Activated T-cell treated with anti-CD3 and anti-CD28 coated beads, Interleukin-2, amount 50 U/mL, for 4 hours (primary cell): ENCODE data around the gene SLC38A1. TPM values are rescaled to one million over a fixed set of nuclear protein-coding genes. Genes with fewer than 3 reads are reported as not detected.
A peak's percentile ranks its signal among the peaks of the same experiment; 100 is the strongest.
"Not testable (repeated sequence)": the region's sequence is repeated elsewhere in the genome, so short reads cannot be mapped to it uniquely, and the experiment has no call there.

Source experiments
- ATAC-seq, 2 donors: fragments of 200-7000 bp; cut with Tn5 transposase; one replicate each; pipeline ENCODE4 v1.10.0; 2021
- DNase-seq: peaks from one replicate; pipeline ENCODE4 v3.0.0-alpha.2; 2020
- H3K27me3 Mint-ChIP-seq: one replicate; pipeline ENCODE4 v1.8.0; 2021; ENCODE audit warnings: low read depth, mixed read lengths
- H3K36me3 Mint-ChIP-seq: one replicate; pipeline ENCODE4 v1.8.0; 2022; ENCODE audit warnings: mixed read lengths; ENCODE audit not compliant: insufficient read depth
- H3K4me1 Mint-ChIP-seq: one replicate; pipeline ENCODE4 v1.8.0; 2021; ENCODE audit warnings: low read depth, mixed read lengths
- H3K4me3 Mint-ChIP-seq: one replicate; pipeline ENCODE4 v1.8.0; 2021; ENCODE audit warnings: mild to moderate bottlenecking, moderate library complexity, mixed read lengths
- H3K9me3 Mint-ChIP-seq: one replicate; pipeline ENCODE4 v1.8.0; 2021; ENCODE audit warnings: mixed read lengths
- total RNA-seq, 3 donors: library from RNA; stranded (reverse); gene quantifications; one replicate each; pipeline ENCODE4 v1.2.1, GENCODE V29; 2021

Gene SLC38A1
- total RNA-seq: 100 to 1,000 TPM; 251 to 257 (median 254) TPM

DNA sequence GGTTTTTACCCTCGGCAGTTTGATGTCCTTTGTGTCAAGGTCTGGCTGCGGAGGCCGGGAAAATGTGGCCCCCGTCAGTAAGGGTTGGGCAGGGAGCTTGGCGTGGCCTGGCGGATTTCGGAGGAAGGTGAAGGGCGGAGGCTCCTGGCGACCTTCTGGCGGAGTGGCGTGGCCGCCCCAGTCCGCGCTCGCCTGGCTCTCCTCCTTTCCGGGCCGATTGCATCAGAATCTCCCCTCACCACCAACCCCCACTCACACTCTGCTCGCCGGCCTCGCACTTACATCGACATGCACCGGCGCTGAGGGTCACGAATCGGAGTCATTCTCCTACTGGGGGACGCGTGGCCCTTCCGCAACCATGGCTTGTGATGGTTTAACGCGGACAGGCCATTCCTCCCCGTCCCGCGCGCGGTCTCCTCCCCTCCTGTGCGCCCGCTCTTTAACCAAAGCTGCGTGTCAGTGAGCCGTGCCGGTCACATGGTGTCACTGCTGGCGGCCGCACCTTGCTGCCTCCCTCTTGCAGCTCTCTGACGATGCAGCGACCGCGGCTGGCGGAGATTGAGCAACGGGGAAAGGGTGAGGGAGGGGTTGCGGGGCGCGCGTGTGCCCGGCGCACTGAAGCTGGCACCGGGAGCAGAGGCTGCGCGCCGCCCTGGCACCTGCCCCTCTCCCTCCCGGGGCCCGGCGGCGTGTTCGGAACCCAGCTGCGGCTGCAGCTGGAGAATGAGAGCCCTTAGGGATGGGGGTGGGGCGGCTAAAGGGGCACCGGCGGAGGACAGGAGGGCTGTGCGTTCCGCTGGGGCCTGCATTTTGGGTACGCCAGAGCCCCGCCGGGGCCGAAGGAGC is at the start of gene SLC38A1:
SLC38A1 (minus strand) TSS at position 461 of the 846 bp plus-strand sequence. CDS start 29,243 bp downstream, outside the sequence.
- Mint-ChIP-seq H3K9me3 (no peaks in the 10 kb centered on the region), H3K4me1 (peaks cover 35% of the 10 kb centered on the region), H3K36me3 (peaks cover 7% of the 10 kb centered on the region), H3K4me3 (no peak within 1 kb of the TSS), H3K27me3 (no peaks in the 10 kb centered on the region)
- DNase-seq (peak; percentile 84), ATAC-seq (peak; percentile 68 to 71)

DNA sequence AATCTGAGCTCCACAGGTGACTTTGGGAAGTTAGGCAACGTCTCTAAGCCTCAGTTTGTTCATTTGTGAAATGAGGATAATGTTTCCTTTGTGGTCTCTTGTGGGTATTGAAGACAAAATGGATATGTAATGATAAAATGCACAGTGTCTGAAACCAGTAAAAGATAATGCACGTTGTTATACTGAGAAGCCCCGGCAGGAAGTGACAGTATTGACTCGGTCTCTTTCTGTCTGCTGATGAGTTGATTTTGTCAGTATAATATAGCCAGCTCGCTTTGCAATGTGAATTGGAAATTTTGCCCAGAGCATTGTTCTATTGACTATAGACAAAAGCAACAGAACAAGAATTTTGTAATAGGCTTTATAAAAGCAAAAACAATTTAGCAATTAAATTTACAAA is 49.2 kb upstream of the SLC38A1 start:
- H3K9me3 Mint-ChIP-seq: peaks cover 13% of the 10 kb centered on the region
- peaks cover 3% of the 10 kb centered on the region for H3K36me3 Mint-ChIP-seq
- no peak overlapping the region for H3K4me3 Mint-ChIP-seq
- no peak for DNase-seq
- H3K27me3 Mint-ChIP-seq: peaks cover 15% of the 10 kb centered on the region
- H3K4me1 Mint-ChIP-seq: no peaks in the 10 kb centered on the region
- ATAC-seq: no peak

- no peaks in the 10 kb centered on the region for H3K27me3 Mint-ChIP-seq
- peaks cover 13% of the 10 kb centered on the region for H3K9me3 Mint-ChIP-seq
- peaks cover 13% of the 10 kb centered on the region for H3K4me1 Mint-ChIP-seq
- H3K4me3 Mint-ChIP-seq: no peak overlapping the region
- ATAC-seq (no peak), DNase-seq (no peak)
- no peaks in the 10 kb centered on the region for H3K36me3 Mint-ChIP-seq
Measured at GRCh38 chr12:46304070-46304469, 35.2 kb upstream of the SLC38A1 start.

DNA sequence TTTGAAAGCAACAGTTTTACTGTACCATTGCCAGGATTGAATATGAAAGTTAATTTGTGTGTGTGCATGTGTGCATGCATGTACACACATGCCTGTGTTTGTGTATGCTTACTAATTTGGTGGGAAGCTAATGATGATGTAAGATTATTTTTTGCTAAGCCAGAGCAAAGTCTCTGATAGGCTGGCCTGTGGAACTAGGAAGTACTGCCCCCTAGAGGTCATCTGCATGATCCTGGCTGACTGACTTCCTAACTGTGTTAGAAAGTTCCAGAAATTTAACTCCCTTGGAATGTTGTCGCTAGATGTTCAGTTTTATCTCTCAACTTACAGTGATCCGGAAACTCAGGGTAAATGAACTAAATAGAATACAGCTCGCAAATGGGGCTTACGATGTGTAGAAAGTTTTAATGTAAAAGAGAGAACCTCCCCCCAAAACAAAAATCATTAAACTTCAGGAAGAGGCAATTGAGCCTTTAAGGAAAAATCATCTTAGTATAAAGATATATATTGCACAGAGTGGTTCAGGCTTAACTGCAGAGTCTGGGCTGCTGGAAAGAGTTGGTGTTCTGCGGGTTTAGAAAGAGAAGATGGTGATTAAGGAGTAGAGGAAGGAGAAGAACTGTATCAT is 34.3 kb upstream of the SLC38A1 start:
- Mint-ChIP-seq H3K4me3 (no peak overlapping the region), H3K9me3 (peaks cover 11% of the 10 kb centered on the region), H3K27me3 (no peaks in the 10 kb centered on the region), H3K36me3 (no peaks in the 10 kb centered on the region), H3K4me1 (peaks cover 13% of the 10 kb centered on the region)
- DNase-seq (peak; percentile 53), ATAC-seq (peak; percentile 76 to 78)

DNA sequence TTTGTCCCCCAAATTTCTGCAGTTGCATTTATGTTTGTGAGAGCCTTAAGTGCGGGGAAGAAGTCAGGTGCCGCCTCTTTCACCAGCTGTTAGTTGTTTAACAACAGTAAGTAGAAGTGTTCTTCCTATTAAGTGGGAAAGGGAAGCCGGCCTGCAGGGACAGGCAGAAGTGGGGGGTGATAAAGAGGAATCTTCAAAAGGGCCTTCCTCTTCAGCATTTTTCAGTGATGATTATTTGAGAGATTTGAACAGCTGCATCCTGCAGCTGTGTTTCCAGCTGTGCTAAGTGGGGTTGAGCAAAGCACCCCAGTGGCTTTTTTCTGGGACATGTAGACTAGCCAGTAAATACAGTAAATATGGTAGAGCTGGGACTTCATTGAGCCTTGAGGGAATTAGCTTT is 32.1 kb upstream of the SLC38A1 start:
- ATAC-seq (no peak), DNase-seq (no peak)
- H3K36me3 Mint-ChIP-seq: no peaks in the 10 kb centered on the region
- H3K9me3 Mint-ChIP-seq: no peaks in the 10 kb centered on the region
- H3K27me3 Mint-ChIP-seq: no peaks in the 10 kb centered on the region
- peaks cover 13% of the 10 kb centered on the region for H3K4me1 Mint-ChIP-seq
- no peak overlapping the region for H3K4me3 Mint-ChIP-seq

DNA sequence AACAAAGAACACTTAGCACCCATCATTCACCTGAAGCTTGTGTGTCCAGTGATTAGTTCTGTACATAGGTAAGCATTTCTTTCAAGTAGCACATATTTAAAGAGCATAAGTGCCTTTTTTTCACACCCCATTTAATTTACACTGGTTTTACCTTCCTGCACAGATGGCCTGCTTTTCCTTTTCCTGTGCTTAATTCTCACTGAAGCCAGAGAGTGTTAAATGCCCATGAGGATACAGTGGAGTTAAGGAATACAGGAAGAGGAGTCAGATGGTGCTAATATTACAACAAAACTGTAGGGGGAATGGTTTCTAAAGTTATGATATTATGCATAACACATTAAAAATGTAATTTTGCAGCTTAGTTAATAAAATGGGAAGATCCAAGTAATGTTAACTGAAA is 31.0 kb upstream of the SLC38A1 start:
- Mint-ChIP-seq H3K9me3 (no peaks in the 10 kb centered on the region), H3K4me1 (peaks cover 13% of the 10 kb centered on the region), H3K27me3 (no peaks in the 10 kb centered on the region), H3K4me3 (no peak overlapping the region), H3K36me3 (no peaks in the 10 kb centered on the region)
- DNase-seq (no peak), ATAC-seq (no peak)

DNA sequence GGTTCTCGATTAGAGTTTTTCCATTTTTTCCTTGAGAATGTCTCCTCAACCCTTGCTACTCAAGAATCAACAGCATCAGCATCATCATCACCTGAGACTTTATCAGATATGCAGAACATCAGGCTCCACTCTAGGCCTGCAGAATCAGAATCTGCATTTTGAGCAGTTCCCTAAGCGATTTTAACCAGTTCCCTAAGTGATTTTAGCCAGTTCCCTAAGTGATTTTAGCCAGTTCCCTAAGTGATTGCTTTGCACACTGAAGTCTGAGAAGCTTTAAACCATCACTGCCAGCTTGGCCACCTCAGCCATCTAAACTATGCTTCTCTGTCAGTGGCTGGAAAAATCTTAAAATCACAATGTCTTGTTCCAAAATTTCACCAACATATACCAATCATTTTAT is 29.4 kb upstream of the SLC38A1 start:
- no peaks in the 10 kb centered on the region for H3K36me3 Mint-ChIP-seq
- no peaks in the 10 kb centered on the region for H3K9me3 Mint-ChIP-seq
- H3K4me3 Mint-ChIP-seq: no peak overlapping the region
- H3K4me1 Mint-ChIP-seq: peaks cover 13% of the 10 kb centered on the region
- DNase-seq (no peak), ATAC-seq (no peak)
- no peaks in the 10 kb centered on the region for H3K27me3 Mint-ChIP-seq

DNA sequence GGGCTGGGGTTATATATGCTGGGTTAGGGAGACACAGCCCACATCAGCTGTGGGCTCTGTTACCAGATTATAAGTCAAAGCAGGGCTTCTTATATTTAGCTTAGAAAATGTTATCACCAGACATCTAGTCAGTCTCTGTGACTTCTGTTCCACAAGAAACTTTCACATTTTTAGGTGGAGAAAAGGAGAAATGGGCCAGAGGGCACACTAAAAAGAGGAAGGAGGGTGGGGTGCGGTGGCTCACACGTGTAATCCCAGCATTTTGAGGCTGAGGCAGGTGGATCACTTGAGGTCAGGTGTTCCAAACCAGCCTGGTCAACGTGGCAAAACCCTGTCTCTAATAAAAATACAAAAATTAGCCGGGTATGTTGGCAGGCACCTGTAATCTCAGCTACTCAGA is 28.0 kb upstream of the SLC38A1 start:
- Mint-ChIP-seq H3K27me3 (no peaks in the 10 kb centered on the region), H3K9me3 (peaks cover 3% of the 10 kb centered on the region), H3K4me3 (no peak overlapping the region), H3K4me1 (peaks cover 9% of the 10 kb centered on the region), H3K36me3 (peaks cover 2% of the 10 kb centered on the region)
- DNase-seq (no peak), ATAC-seq (no peak)

DNA sequence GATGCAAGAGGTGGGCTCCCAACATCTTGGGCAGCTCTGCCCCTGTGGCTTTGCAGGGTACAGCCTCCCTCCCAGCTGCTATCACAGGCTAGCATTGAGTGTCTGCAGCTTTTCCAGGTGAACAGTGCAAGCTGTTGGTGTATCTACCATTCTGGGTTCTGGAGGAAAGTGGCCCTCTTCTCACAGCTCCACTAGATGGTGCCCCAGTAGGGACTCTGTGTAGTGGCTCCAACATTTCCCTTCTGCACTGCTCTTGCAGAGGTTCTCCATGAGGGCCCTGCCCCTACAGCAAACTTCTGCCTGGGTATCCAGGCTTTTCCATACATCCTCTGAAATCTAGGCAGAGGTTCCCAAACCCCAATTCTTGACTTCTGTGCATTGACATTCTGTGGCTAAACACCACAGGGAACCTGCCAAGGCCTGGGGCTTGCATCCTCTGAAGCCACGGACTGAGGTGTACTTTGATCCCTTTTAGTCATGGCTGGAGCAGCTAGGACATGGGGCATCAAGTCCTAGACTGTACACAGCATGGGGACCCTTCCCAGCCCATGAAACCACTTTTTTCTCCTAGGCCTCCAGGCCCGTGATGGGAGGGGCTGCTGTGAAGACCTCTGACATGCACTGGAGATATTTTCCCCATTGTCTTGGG is 24.0 kb upstream of the SLC38A1 start:
- no peak for ATAC-seq
- H3K36me3 Mint-ChIP-seq: peaks cover 6% of the 10 kb centered on the region
- no peak for DNase-seq
- no peak overlapping the region for H3K4me3 Mint-ChIP-seq
- peaks cover 16% of the 10 kb centered on the region for H3K9me3 Mint-ChIP-seq
- H3K4me1 Mint-ChIP-seq: no peaks in the 10 kb centered on the region
- H3K27me3 Mint-ChIP-seq: no peaks in the 10 kb centered on the region

GRCh38 chr12:46291953-46292352 is 23.1 kb upstream of the SLC38A1 start:
- not testable (repeated sequence) for H3K4me3 Mint-ChIP-seq, H3K36me3 Mint-ChIP-seq, ATAC-seq, H3K27me3 Mint-ChIP-seq, DNase-seq, H3K4me1 Mint-ChIP-seq
- peaks cover 16% of the 10 kb centered on the region for H3K9me3 Mint-ChIP-seq

GRCh38 chr12:46285177-46285576 is 16.3 kb upstream of the SLC38A1 start:
- peaks cover 15% of the 10 kb centered on the region for H3K36me3 Mint-ChIP-seq

GRCh38 chr12:46282829-46283228 is 14.0 kb upstream of the SLC38A1 start:
- H3K4me3 Mint-ChIP-seq: no peak overlapping the region
- H3K9me3 Mint-ChIP-seq: peaks cover 34% of the 10 kb centered on the region
- H3K4me1 Mint-ChIP-seq: no peaks in the 10 kb centered on the region
- H3K36me3 Mint-ChIP-seq: peaks cover 15% of the 10 kb centered on the region
- ATAC-seq (no peak), DNase-seq (no peak)
- no peaks in the 10 kb centered on the region for H3K27me3 Mint-ChIP-seq

More at GRCh38 chr12:46285177-46285576, 16.3 kb upstream of the SLC38A1 start:
- not testable (repeated sequence) for H3K4me3 Mint-ChIP-seq, H3K27me3 Mint-ChIP-seq, H3K4me1 Mint-ChIP-seq, DNase-seq, ATAC-seq
- peaks cover 37% of the 10 kb centered on the region for H3K9me3 Mint-ChIP-seq

DNA sequence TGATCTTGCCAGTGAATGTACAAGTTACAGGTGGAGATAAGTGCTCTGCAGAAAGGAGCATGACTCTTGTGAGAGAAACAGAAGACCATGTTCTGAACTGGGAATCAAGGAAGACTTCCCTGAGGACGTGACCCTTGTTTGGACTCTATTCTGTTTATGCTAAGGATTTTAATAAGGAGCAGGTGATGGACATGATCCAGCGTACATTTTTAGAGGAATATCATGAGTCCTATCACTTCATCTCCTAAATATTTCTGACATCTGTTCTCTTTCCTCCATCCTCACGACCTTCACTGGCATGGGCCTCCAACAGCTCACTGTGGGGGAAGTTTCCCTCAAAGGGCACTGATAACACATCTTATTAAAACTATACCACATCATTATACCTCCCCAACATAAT is 7.9 kb upstream of the SLC38A1 start:
- H3K4me1 Mint-ChIP-seq: peaks cover 13% of the 10 kb centered on the region
- no peaks in the 10 kb centered on the region for H3K9me3 Mint-ChIP-seq
- DNase-seq (no peak), ATAC-seq (no peak)
- H3K4me3 Mint-ChIP-seq: no peak overlapping the region
- peaks cover 5% of the 10 kb centered on the region for H3K36me3 Mint-ChIP-seq
- no peaks in the 10 kb centered on the region for H3K27me3 Mint-ChIP-seq

GRCh38 chr12:46271863-46272262 is 3.0 kb upstream of the SLC38A1 start:
- peaks cover 30% of the 10 kb centered on the region for H3K4me1 Mint-ChIP-seq
- no peak for DNase-seq
- H3K4me3 Mint-ChIP-seq: no peak overlapping the region
- H3K36me3 Mint-ChIP-seq: peaks cover 7% of the 10 kb centered on the region
- no peaks in the 10 kb centered on the region for H3K27me3 Mint-ChIP-seq
- ATAC-seq: no peak
- no peaks in the 10 kb centered on the region for H3K9me3 Mint-ChIP-seq
